Activated CD4-positive, alpha-beta T cell treated with anti-CD3 and anti-CD28 coated beads, Interleukin-2, amount 50 U/mL, for 24 hours (primary cell): Measurements from ENCODE around the gene KLK8.
"Not testable (repeated sequence)": the region's sequence is repeated elsewhere in the genome, so short reads cannot be mapped to it uniquely, and the experiment has no call there.

Experiments
- DNase-seq, 2 donors: peaks; one replicate each; pipeline ENCODE4 v3.0.0-alpha.2; 2020; ENCODE audit warnings: low read depth in 1 of 2, low spot score in 1 of 2

KLK8 gene

GRCh38 chr19:50984416-50984815 lies 17.0 kb downstream of the KLK8 start:
- DNase-seq, result not testable (repeated sequence)

- DNase-seq, result no peak
Measured at GRCh38 chr19:50983625-50984292, 17.6 kb downstream of the KLK8 start, which contains the start of gene KLK7. TSS of gene KLK7 (minus strand) at chr19:50983917. CDS start at chr19:50982399, 1,518 bp downstream.

DNA sequence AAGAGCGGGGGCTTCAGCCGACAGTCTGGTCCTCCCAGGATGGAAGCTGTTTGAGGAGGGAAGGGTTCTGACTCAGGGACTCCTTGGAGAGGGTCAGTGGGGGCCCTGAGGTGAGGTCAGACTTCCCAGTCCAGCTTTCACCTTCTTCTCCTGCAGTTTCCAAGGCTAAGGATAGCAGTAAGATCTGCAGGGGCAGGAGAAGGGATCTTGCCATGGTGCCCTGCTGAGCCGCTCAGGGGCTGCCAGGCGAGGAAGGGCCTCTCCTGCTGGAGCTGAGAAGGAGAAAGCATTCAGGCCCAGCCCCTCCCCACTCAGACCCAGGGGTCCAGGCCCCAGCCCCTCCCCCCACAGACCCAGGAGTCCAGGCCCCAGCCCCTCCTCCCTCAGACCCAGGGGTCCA lies 19.2 kb downstream of the KLK8 start:
- DNase-seq, result no peak

- no peak for DNase-seq
Measured at GRCh38 chr19:50981587-50982146, 19.7 kb downstream of the KLK8 start.

GRCh38 chr19:50980208-50980607 lies 21.2 kb downstream of the KLK8 start:
- no peak for DNase-seq

DNA sequence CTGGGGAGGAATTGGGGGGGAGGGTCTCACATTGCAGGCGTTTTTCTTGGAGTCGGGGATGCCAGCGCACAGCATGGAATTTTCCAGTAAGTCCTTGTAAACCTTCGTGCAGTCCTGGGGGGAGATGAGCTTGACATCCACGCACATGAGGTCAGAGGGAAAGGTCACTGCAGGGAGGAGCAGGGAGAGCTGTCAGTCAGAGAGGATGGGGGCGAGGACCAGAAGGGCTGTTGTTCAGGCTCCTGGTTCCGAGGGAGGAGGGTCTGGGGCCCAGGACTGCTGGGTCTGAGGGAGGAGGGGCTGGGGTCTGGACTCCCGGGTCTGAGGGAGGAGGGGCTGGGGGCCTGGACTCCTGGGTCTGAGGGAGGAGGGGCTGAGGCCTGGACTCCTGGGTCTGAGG lies 21.6 kb downstream of the KLK8 start:
- DNase-seq, result no peak

GRCh38 chr19:50978772-50979390 lies 22.5 kb downstream of the KLK8 start:
- DNase-seq, result no peak

GRCh38 chr19:50977626-50978025 lies 23.8 kb downstream of the KLK8 start:
- no peak for DNase-seq

GRCh38 chr19:50975766-50976165 lies 25.6 kb downstream of the KLK8 start:
- DNase-seq, result no peak

GRCh38 chr19:50974702-50975556 lies 26.5 kb downstream of the KLK8 start:
- DNase-seq, result no peak

DNA sequence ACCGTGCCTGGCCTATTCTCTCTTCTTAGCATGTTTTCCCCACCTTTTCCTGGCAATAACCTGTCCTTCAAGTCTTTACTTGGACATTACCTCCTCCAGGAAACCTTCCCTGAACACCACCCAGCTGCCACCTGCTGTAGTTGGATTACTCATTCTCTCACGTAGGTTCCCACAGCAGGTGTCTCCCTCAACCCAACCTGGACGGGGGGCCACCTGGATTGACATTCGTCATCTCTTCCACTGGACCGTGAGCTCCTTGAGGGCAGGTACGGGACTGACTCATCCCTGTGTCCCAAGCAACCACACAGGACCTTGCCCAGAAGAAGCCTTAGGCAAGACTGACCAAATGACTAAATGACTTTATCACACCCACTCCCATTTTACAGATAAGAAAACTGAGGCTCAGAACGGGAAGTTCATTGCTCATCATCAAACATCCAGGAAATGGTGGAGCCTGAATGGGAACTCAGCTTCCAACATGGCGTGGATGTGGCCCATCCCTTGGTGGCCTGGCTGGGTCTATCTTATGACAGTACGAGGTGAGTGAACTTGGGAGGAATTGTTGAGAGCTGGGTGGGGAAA lies 28.5 kb downstream of the KLK8 start:
- no peak for DNase-seq

- not testable (repeated sequence) for DNase-seq
Measured at GRCh38 chr19:50969810-50970209, 31.6 kb downstream of the KLK8 start.

DNA sequence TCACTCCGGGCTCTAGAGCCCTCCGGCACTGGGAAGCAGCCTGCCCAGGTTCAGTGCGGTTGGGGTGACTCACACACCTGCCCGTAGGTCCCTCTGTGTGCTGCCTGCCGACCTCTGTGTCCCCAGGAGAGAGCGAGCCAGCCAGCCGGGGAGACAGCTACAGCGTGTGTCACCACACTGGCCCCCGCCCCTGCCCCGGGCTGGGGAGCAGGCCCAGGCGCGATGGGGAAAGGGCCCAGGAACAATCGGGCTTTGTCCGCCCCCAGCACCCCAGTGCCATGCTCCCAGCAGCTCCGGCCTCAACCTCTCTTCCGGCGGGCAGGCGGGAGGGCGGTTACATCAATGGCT lies 32.0 kb downstream of the KLK8 start, which contains the start of gene KLK6:
KLK6 (minus strand) TSS at position 179 of the 348 bp plus-strand sequence. CDS start 1,487 bp downstream, outside the sequence.
- DNase-seq, result no peak

DNA sequence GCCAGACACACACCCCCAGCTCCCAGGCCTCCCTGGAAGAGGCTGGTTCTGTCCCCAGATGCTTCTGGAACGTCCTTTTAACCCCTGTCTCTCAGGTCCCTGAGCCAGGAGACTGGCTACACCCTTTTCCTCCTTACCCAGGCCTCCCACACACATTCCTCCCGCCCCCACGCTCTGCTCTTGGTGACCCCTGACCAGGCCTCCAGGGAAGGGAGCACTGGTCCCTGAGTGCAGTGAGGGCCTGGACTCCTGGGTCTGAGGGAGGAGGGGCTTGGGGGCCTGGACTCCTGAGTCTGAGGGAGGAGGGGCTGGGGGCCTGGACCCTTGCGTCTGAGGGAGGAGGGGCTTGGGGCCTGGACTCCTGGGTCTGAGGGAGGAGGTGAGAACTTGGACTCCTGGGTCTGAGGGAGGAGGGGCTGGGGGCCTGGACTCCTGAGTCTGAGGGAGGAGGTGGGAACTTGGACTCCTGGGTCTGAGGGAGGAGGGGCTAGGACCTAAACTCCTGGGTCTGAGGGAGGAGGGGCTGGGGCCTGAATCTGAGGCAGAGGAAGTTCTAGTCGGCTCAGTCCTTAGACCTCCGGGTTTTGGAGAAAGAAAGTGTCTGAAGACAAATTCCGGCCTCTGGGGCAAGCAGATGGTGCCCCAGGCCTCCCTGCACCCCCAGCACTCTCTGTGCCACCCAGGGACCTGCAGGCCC lies 32.5 kb downstream of the KLK8 start:
- no peak for DNase-seq

GRCh38 chr19:50967929-50968715 lies 33.3 kb downstream of the KLK8 start:
- no peak for DNase-seq

DNA sequence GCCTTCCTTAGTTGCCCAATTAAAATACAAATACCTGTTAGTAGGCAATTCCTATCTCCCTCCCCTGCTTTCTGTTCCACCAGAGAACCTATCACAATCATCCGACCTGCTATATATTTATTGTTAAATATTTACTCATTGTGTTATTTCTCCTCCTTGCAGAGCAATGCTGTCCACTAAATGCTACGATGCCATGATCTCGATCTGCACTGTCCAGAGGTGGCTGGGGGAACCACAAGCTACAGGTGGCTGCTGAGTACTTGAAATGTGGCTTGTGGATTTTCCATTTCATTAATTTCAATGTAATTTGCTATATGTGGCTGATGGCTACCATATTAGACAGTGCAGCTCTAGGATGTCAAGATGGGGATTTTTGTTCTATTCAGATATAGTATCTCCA lies 37.1 kb downstream of the KLK8 start:
- DNase-seq, result no peak

DNA sequence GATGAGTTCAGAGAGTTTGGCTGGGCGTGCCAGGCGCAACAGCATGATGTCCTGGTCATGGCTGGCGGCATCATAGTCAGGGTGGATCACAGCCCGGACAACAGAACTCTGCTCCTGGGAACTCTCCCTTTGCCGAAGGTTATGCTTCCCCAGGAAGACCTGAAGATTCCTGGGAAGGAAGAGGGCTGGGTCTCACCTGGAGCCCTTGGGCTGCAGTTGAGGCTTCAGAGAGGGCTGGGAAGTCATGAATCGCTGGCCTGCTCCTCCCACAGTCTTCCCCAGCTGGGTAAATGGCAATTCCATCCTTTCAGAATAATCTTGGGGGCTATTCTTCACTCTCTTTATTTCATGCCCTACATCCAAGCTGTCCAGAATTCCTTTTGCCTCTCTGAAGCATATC lies 38.0 kb downstream of the KLK8 start:
- no peak for DNase-seq

- DNase-seq, result no peak
Measured at GRCh38 chr19:50962245-50962644, 39.2 kb downstream of the KLK8 start.

DNA sequence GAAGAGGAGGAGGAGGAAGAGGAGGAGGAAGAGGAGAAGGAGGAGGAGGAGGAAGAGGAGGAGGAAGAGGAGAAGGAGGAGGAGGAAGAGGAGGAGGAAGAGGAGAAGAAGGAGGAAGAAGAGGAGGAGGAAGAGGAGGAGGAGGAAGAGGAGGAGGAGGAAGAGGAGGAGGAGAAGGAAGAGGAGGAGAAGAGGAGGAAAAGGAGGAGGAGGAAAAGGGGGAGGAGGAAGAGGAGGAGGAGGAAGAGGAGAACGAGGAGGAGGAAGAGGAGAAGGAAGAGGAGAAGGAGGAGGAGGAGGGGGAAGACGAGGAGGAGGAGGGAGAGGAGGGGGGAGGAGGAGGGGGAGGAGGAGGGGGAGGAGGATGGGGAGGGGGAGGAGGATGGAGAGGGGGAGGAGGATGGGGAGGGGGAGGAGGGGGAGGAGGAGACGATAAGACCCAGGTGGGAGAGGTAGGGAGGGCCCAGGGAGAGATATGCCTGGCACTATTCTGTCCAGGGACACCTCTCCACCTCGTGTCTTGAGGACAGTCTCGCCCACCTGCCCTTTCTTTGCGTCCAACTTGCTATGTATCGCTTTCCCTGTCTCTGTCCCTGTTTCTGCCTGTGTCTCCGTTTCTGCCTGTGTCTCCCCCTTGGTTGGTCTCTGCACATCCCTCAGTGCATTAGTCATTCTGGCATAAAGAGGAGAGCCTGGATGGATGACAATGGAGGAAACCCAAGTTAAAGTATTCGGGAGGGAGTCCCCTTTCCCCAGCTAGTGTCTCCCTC lies 41.5 kb downstream of the KLK8 start:
- no peak for DNase-seq
